ENCODE measurements around the gene CD3E.

CD3E gene

DNA sequence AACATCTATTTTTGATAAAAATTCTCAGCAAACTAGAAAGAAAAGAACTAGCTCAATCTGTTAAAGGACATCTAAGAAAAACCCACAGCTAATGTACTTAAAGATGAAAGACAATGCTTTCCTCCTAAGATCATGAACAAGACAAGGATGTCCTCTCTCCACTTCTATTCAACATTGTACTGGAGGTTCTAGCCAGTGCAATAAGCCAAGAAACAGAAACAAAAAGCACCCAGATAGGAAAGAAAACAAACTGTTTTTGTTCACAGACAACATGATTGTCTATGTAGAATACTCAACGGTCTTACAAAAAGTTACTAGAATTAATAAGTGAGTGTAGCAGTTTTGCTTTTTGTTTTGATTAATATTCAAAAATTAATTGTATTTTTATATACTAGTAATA, 30.2 kb downstream of the CD3E start:
- no peak for DNase-seq

DNA sequence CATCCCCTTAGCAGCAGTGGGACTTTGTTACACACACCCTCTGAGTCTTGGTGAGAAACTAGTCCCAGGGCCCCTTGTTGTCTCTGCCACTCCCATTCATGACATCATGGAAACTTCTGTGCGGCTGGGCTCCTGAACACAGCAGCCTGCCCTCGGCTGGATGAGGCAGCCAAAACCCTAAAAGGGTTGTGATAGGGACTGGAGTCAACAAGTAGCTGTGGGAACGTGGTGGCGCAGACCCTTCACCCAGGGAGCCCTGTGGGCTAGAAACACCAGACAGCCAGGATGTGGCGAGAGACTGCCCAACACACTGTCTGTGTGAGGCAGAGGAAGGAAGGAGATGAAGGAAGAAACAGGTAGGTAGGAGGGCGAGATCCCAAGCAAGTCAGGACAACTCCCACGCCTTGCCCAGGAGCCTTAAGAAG, 34.1 kb downstream of the CD3E start:
- DNase-seq: peak; percentile 17

DNA sequence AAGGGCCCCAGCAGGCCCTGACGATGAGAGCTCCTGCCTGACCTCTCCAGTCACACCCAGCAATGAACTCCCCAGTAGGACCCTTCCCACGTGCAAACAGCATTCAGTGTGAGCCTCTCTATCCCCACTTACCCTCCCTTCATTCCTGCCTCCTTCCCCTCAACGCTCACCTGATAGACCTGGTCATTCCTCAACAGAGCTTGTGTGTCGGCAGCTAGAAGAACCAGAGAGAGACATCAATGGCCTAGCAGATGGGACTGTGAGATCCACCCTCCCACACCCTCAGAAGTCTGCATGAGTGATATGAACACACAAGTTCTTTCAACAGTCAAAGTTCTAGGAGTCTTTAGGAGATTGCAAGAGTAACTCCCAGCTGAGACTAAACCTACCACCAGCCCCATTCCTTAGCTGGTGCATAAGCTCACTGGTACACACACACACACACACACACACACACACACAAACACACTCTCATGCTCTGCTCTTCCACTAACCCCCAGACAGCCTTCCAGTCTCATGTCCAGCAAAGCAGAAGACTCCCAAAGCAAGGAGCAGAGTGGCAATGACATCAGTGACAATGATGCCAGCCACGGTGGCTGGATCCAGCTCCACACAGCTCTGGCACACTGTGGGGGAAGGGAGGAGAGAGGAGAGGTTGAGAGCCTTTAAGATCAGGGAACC, 34.9 kb downstream of the CD3E start:
- no peak for DNase-seq

DNA sequence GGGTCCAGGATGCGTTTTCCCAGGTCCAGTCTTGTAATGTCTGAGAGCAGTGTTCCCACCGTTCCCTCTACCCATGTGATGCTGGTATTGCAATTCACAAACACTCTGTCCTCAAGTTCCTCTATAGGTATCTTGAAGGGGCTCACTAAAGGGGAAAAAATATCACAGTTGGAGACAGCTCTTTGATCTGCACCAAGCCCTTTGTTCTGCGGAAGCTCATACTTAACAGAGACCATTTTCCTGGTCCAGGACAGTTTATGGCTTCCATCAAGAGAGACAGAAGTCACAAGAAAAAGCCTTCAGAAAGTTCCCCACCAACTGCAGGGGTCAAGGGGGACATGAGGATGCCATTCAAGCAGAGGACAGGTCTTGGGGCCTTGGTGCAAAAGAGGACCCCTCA, 35.9 kb downstream of the CD3E start:
- DNase-seq: no peak

DNA sequence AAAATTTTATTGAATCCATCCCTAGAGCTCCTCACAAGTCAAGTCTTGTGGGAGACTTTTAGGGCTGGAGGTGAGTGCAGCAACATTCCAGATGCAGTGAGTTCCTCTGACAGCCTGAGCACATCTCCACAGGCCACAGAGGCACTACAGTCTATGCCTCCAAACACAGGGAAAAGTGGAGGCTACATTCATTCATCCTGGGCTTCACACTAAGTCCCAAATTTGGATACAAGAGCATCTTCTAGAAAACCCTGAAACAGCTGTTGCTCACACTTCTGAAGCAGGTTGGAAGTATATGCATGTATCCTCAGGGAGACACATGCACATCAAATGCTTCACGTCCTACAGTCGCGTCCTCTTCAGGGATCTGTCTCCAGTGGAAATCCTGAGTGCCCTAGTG, 36.7 kb downstream of the CD3E start:
- DNase-seq: no peak

DNA sequence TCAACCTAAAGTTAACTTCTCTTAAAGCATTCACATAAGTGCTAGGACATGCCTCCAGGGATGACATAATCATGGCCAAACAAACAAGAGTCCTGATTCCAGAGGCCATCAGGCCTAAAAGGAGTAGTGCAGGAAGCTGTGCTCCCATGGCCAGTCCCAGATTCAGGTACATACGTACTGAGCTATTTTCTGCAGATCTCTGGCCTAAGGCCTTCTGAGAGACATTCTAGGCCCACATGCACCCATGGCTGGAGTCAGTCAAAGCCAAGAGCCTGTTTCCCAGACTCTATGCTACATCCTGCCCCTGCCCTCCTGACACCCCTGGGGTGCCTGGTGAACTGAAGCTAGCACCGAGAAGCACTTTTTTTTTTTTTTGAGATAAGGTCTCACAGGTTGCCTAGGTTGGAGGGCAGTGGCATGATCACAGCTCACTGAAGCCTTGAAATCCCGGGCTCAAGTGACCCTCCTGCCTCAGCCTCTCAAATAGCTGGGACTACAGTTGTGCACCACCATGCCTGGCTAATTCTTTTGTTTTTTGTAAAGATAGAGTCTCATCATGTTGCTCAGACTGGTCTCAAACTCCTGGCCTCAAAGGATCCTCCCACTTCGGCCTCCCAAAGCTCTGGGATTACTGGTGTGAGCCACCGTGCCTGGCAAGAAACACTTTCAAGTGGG, 37.4 kb downstream of the CD3E start:
- no peak for DNase-seq

DNA sequence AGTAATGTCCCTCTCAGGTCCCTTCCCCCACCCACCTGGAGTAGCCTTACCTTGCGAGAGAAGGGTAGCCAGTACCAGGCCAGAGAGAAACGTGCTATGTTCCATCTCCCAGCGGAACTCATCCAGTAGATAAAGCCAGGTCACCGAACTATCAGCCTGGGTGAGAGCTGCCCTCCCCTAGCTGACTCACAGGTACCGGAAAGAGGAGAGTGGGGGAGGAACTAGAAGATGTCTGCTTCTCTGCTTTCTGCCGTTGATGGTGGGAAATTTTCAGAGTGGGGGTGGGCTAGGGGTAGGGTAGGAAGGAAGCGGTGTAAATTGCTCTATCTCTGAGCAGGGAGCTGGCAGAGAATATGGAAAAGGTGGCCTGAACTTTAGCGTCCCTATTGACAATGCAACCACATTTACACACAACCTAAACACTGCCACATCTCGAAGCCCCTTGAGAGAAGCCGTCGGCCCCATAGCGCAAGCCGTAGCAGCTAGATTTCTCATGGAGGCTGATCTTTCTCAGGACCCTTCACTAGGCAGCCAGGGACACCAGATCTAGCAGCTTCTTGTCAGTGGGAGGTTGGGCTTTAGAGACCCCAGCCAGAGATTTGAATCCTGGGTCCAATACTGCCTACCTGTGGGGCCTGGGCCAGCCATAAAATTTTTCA, 38.1 kb downstream of the CD3E start, which contains the start of gene CD3D:
CD3D (minus strand) TSS at position 203 of the 659 bp plus-strand sequence; CDS start at position 105, 98 bp downstream.
- DNase-seq: no peak

DNA sequence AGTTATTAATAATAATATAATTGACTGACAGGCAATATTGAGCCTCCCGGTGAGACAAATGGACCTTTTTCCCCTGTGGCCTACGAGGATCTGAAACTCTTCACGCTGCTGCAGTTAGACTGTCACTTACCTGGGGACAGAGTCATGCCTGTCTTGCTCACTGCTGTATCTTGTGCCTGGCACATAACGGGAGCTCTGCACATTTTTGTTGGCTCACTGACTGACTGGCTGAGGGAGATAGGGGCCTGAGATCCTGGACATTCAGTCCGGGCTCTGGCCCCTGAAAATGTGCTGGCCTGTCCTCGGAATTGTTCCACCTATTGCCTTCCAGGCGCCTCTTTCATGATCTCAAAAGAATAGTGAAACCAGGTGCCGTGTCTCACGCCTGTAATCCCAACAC, 38.7 kb downstream of the CD3E start:
- DNase-seq: no peak

DNA sequence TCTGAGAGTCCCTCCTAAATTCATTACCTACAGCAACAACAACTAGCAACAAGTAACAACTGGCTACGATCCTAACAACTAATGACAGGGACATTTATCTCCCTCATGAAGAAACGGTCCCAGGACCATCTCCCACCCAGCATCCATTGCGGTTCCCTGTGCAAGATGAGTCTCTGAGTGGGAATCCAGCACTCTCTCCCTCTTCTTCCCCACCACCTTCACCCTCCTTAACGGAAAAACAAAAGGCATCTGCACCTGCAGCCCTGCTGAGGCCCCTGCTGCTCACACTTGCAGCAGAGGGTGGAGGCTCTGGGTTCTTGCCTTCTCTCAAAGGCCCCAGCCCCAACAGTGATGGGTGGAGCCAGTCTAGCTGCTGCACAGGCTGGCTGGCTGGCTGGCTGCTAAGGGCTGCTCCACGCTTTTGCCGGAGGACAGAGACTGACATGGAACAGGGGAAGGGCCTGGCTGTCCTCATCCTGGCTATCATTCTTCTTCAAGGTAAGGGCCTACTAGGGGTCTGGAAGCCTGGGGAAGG, 39.5 kb downstream of the CD3E start, which contains the start of gene CD3G:
CD3G (plus strand) TSS at position 364 of the 535 bp plus-strand sequence; CDS start at position 444, 80 bp downstream.
- no peak for DNase-seq

DNA sequence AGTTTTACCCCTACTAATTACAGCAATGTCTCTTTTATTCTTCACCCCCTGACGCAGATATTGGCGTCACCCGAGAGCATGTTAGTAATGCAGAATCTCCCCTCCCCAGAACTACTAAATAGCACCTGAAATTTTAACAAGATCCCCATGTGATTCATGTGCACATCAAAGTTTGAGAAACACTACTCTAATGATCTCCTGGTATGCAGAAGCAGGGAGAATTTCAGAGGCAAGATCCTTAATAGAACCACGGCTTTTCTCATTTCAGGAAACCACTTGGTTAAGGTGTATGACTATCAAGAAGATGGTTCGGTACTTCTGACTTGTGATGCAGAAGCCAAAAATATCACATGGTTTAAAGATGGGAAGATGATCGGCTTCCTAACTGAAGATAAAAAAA, 44.9 kb downstream of the CD3E start:
- no peak for DNase-seq

DNA sequence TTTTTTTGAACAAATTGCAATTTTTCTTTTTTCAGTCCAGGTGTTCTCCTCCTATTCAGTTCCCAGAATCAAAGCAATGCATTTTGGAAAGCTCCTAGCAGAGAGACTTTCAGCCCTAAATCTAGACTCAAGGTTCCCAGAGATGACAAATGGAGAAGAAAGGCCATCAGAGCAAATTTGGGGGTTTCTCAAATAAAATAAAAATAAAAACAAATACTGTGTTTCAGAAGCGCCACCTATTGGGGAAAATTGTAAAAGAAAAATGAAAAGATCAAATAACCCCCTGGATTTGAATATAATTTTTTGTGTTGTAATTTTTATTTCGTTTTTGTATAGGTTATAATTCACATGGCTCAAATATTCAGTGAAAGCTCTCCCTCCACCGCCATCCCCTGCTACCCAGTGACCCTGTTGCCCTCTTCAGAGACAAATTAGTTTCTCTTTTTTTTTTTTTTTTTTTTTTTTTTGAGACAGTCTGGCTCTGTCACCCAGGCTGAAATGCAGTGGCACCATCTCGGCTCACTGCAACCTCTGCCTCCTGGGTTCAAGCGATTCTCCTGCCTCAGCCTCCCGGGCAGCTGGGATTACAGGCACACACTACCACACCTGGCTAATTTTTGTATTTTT, 48.7 kb downstream of the CD3E start:
- no peak for DNase-seq

DNA sequence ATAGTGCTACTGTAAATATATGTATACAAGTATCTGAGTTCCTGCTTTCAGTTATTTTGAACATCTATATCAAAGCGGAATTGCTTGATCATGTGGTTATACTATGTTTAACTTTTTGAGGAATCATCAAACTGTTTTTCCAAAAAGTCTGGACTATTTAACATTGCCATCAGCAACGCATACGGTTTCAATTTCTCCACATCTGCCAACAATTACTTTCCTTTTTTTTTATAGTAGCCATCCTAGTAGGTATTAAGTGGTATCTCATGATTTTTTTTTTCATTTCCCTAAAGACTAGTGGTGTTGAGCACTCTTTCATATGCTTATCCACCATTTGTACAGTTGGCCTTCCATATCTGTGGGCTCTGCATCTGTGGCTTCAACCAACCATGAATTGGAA, 53.5 kb downstream of the CD3E start:
- no peak for DNase-seq

DNA sequence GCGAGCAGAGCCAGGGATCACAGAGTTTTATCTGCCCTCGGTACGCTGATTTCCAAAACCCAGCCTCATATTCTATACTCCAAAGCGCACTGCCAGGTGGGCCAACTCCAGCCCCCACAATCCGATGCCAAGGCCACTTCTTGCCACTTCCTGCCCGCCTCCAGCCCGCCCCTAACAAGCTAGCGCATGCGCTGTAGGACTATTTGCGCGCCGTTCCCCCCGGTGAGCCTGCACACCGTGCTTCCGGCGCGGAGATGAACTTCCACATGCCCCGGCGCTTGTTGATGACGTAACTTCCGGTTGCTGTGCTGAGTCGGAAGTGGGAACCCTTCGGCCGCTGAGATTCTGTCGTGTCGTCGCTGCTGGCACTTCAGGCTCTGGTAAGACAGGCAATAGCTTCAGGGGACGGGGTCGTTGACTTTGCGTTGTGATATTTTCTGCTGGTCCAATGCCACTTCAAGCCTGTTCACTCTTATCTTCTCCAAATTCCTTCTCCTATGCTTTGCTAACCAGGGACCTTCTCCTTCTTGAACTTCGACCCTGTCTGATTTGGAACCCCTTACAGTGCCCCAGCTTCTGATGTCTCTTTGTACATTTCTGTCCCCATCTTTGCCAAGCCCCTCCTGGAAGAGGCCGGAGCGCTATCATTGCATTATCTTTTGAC, 54.9 kb downstream of the CD3E start, which contains the start of gene UBE4A:
UBE4A (plus strand) TSS at position 306 of the 664 bp plus-strand sequence. CDS start 5,481 bp downstream, outside the sequence.
- DNase-seq: peak; percentile 47

DNA sequence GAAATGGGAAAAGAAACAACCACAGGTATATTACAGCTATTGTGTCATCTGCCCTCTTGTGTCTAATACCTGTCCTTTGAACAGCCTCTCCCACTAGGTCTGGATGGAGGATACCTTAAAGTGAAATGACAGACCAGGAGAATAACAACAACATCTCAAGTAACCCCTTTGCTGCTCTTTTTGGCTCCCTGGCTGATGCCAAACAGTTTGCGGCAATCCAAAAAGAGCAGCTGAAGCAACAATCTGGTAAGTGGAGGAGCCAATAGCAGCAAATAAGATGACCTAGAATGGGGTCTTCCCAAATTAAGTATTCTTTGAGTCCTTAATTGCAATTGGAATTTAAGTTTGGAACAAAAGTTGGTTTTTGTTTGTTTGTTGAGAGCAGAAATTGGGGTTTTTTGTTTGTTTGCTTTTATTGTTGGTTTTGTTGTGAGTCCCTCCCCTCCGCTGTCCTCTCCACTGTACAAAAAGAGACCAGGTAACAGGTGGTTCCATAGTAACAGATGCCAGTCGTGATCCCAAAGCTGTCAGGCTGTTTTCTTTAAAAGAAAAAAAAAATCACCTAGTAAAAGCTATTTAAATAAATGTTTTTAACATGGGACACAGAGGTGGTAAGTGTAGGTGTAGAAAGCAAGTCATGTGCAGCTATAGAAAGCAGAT, 60.6 kb downstream of the CD3E start:
- DNase-seq: no peak

Measured in GOT3 (cell line).